Smooth muscle cell (in vitro differentiated cells): ENCODE measurements around the gene CDK10. TPM values are rescaled to one million over a fixed set of nuclear protein-coding genes. Genes with fewer than 3 reads are reported as not detected.

ENCODE experiments used
- DNase-seq: peaks from one replicate; lab custom pipeline; 2025; ENCODE audit not compliant: unreplicated experiment; lab: John Stamatoyannopoulos, UW
- H2AFZ ChIP-seq: fragments of 200-600 bp; sonication (generic); 2 replicates; pipeline ENCODE4 v1.6.0; 2016; ENCODE audit warnings: antibody characterized with exemption, low read depth, mild to moderate bottlenecking
- H3F3A ChIP-seq: fragments of 200-600 bp; sonication (generic); 2 replicates; pipeline ENCODE4 v1.6.0; 2017; ENCODE audit warnings: antibody characterized with exemption, low read depth
- H3K27ac ChIP-seq: fragments of 200-600 bp; sonication (generic); 2 replicates; pipeline ENCODE4 v1.5.1; 2016; ENCODE audit warnings: low read depth, mild to moderate bottlenecking
- H3K27me3 ChIP-seq: fragments of 200-600 bp; sonication (generic); 2 replicates; pipeline ENCODE4 v1.6.1; 2016; ENCODE audit warnings: low read depth, mild to moderate bottlenecking
- H3K36me3 ChIP-seq: fragments of 200-600 bp; sonication (generic); 2 replicates; pipeline ENCODE4 v1.5.1; 2016; ENCODE audit warnings: low read depth
- H3K4me1 ChIP-seq: fragments of 200-600 bp; sonication (generic); 2 replicates; pipeline ENCODE4 v1.5.1; 2016; ENCODE audit warnings: low read depth
- H3K4me2 ChIP-seq: fragments of 200-600 bp; sonication (generic); 2 replicates; pipeline ENCODE4 v1.6.0; 2016; ENCODE audit warnings: mild to moderate bottlenecking
- H3K4me3 ChIP-seq: fragments of 200-600 bp; sonication (generic); 2 replicates; pipeline ENCODE4 v1.5.1; 2016; ENCODE audit warnings: mild to moderate bottlenecking
- H3K79me2 ChIP-seq: fragments of 200-600 bp; sonication (generic); 2 replicates; pipeline ENCODE4 v1.6.0; 2016; ENCODE audit warnings: low read depth, mild to moderate bottlenecking
- H3K9ac ChIP-seq: fragments of 200-600 bp; sonication (generic); 2 replicates; pipeline ENCODE4 v1.6.0; 2016; ENCODE audit warnings: low read depth
- H3K9me3 ChIP-seq: fragments of 200-600 bp; sonication (generic); replicated peaks from 2 replicates; pipeline ENCODE4 v1.5.1; 2016; ENCODE audit warnings: low read depth
- H4K20me1 ChIP-seq: fragments of 200-600 bp; sonication (generic); 2 replicates; pipeline ENCODE4 v1.6.0; 2016; ENCODE audit warnings: low read depth
- CTCF ChIP-seq: fragments of 200-600 bp; sonication (generic); IDR thresholded peaks from 2 replicates; pipeline ENCODE4 v1.5.1; 2017; ENCODE audit warnings: borderline replicate concordance, mild to moderate bottlenecking, antibody characterized with exemption; ENCODE audit not compliant: insufficient read depth, poor library complexity, severe bottlenecking
- WGBS: methylation state at CpG from one replicate; pipeline ENCODE4 v1.1.7; 2016; ENCODE audit warnings: low lambda C conversion rate; 5-methylcytosine and 5-hydroxymethylcytosine counted together
- polyA plus RNA-seq: library from polyadenylated mRNA; unstranded; fragments of >200 nt; fragmentation: Nextera tagmentation; extraction: Ambion mirVana; gene quantifications from 2 replicates; pipeline ENCODE4 v1.2.1, GENCODE V29; 2016
- total RNA-seq: library from RNA; depleted of rRNA; stranded (reverse); fragments of >200 nt; gene quantifications from 2 replicates; pipeline ENCODE4 v1.2.3, GENCODE V29; 2014

Gene CDK10
- total and polyA plus RNA-seq, 2 experiments from 2014 or later = 24.4 to 77.0 TPM

GRCh38 chr16:89742948-89743347, 56.5 kb downstream of the CDK10 start:
- H3K79me2 ChIP-seq = no peaks in the 10 kb centered on the region
- no peak for DNase-seq
- WGBS = 96% methylated on average over 4 of the region's 4 CpGs
- no peak overlapping the region for H3K4me3 ChIP-seq
- H4K20me1 ChIP-seq = no peaks in the 10 kb centered on the region
- H3K4me2 ChIP-seq = no peak overlapping the region
- no peak overlapping the region for H2AFZ ChIP-seq
- no peak overlapping the region for H3K27ac ChIP-seq
- no peaks in the 10 kb centered on the region for H3F3A ChIP-seq
- no peaks in the 10 kb centered on the region for H3K36me3 ChIP-seq
- H3K27me3 ChIP-seq = no peaks in the 10 kb centered on the region
- H3K9me3 ChIP-seq = no peaks in the 10 kb centered on the region
- H3K4me1 ChIP-seq = no peaks in the 10 kb centered on the region
- no peak overlapping the region for H3K9ac ChIP-seq
- TF ChIP-seq CTCF = no peak

GRCh38 chr16:89744813-89745212, 58.3 kb downstream of the CDK10 start:
- TF ChIP-seq CTCF = no peak
- Histone ChIP-seq H4K20me1 (no peaks in the 10 kb centered on the region), H2AFZ (no peak overlapping the region), H3F3A (no peaks in the 10 kb centered on the region), H3K4me1 (no peaks in the 10 kb centered on the region), H3K79me2 (no peaks in the 10 kb centered on the region), H3K4me2 (no peak overlapping the region), H3K9me3 (no peaks in the 10 kb centered on the region), H3K9ac (no peak overlapping the region), H3K4me3 (no peak overlapping the region), H3K27ac (no peak overlapping the region), H3K27me3 (no peaks in the 10 kb centered on the region), H3K36me3 (no peaks in the 10 kb centered on the region)
- no peak for DNase-seq
- WGBS = 93% methylated on average over 16 of the region's 16 CpGs

Other genes with a start within 250 kb of the CDK10 start
- gene ANKRD11, start 196.1 kb upstream of the CDK10 start, total RNA-seq = 31.5 and 43.2 TPM in 2 replicates
- 105 and 118 TPM in 2 replicates for gene ANKRD11, start 196.1 kb upstream of the CDK10 start, polyA plus RNA-seq
- 49.3 and 94.6 TPM in 2 replicates for gene SPG7, start 178.3 kb upstream of the CDK10 start, total RNA-seq
- 61.4 and 75.4 TPM in 2 replicates for gene SPG7, start 178.3 kb upstream of the CDK10 start, polyA plus RNA-seq
- 3,317 and 3,917 TPM in 2 replicates for gene RPL13, start 126.0 kb upstream of the CDK10 start, total RNA-seq
- 1,063 and 1,144 TPM in 2 replicates for gene RPL13, start 126.0 kb upstream of the CDK10 start, polyA plus RNA-seq
- gene CPNE7, start 110.9 kb upstream of the CDK10 start, total RNA-seq = 0.58 TPM in 1 of 2 replicates, not detected in the other
- gene CPNE7, start 110.9 kb upstream of the CDK10 start, polyA plus RNA-seq = 0.14 and 0.43 TPM in 2 replicates
- gene DPEP1, start 73.0 kb upstream of the CDK10 start, total RNA-seq = not detected in 2 replicates
- 0.30 TPM in 1 of 2 replicates, not detected in the other for gene DPEP1, start 73.0 kb upstream of the CDK10 start, polyA plus RNA-seq
- gene CHMP1A, start 29.0 kb upstream of the CDK10 start, total RNA-seq = 40.0 and 40.2 TPM in 2 replicates
- gene CHMP1A, start 29.0 kb upstream of the CDK10 start, polyA plus RNA-seq = 68.4 and 79.4 TPM in 2 replicates
- gene SPATA33, start 28.9 kb upstream of the CDK10 start, total RNA-seq = 4.0 TPM in 2 replicates
- 8.1 and 10.4 TPM in 2 replicates for gene SPATA33, start 28.9 kb upstream of the CDK10 start, polyA plus RNA-seq
- 7.8 and 10.2 TPM in 2 replicates for gene SPATA2L, start 15.0 kb downstream of the CDK10 start, total RNA-seq
- gene SPATA2L, start 15.0 kb downstream of the CDK10 start, polyA plus RNA-seq = 14.1 and 16.5 TPM in 2 replicates
- 6.7 and 10.6 TPM in 2 replicates for gene VPS9D1, start 34.2 kb downstream of the CDK10 start, total RNA-seq
- gene VPS9D1, start 34.2 kb downstream of the CDK10 start, polyA plus RNA-seq = 13.0 and 15.7 TPM in 2 replicates
- 5.3 and 8.0 TPM in 2 replicates for gene ZNF276, start 34.8 kb downstream of the CDK10 start, total RNA-seq
- 11.0 and 11.7 TPM in 2 replicates for gene ZNF276, start 34.8 kb downstream of the CDK10 start, polyA plus RNA-seq
- 6.0 and 17.7 TPM in 2 replicates for gene FANCA, start 130.0 kb downstream of the CDK10 start, total RNA-seq
- gene FANCA, start 130.0 kb downstream of the CDK10 start, polyA plus RNA-seq = 13.1 and 16.7 TPM in 2 replicates
- gene SPIRE2, start 141.8 kb downstream of the CDK10 start, total RNA-seq = 1.1 and 1.4 TPM in 2 replicates
- gene SPIRE2, start 141.8 kb downstream of the CDK10 start, polyA plus RNA-seq = 1.1 and 2.2 TPM in 2 replicates
- gene TCF25, start 186.9 kb downstream of the CDK10 start, total RNA-seq = 69.7 and 99.8 TPM in 2 replicates
- gene TCF25, start 186.9 kb downstream of the CDK10 start, polyA plus RNA-seq = 174 and 272 TPM in 2 replicates
- gene MC1R, start 232.2 kb downstream of the CDK10 start, total RNA-seq = 12.4 and 14.5 TPM in 2 replicates
- gene MC1R, start 232.2 kb downstream of the CDK10 start, polyA plus RNA-seq = 16.7 and 16.8 TPM in 2 replicates
- gene TUBB3, start 236.7 kb downstream of the CDK10 start, total RNA-seq = 213 and 234 TPM in 2 replicates
- 198 and 303 TPM in 2 replicates for gene TUBB3, start 236.7 kb downstream of the CDK10 start, polyA plus RNA-seq